Measurements from ENCODE around the gene SCFD2.
A peak's percentile ranks its signal among the peaks of the same experiment; 100 is the strongest.

The SCFD2 gene

GRCh38 chr4:53326535-53326934, 39.3 kb downstream of the SCFD2 start:
- TF ChIP-seq CTCF (IDR thresholded peaks at IDR 0.05; ENCODE audit: low read length, missing control alignments) = no peak

GRCh38 chr4:53322696-53323095, 43.2 kb downstream of the SCFD2 start:
- no peak for TF ChIP-seq CTCF (IDR thresholded peaks at IDR 0.05; ENCODE audit: low read length, missing control alignments)
- no peak overlapping the region for H3K4me3 ChIP-seq (replicated peaks; ENCODE audit: low read depth, low read length)
- DNase-seq (ENCODE audit: low read depth) = no peak

More at GRCh38 chr4:53326535-53326934, 39.3 kb downstream of the SCFD2 start:
- no peak for DNase-seq (ENCODE audit: low read depth)
- H3K4me3 ChIP-seq (replicated peaks; ENCODE audit: low read depth, low read length) = no peak overlapping the region

- H3K4me3 ChIP-seq (replicated peaks; ENCODE audit: low read depth, low read length) = peak overlapping the region; percentile 24
- no peak for DNase-seq (ENCODE audit: low read depth)
- TF ChIP-seq CTCF (IDR thresholded peaks at IDR 0.05; ENCODE audit: low read length, missing control alignments) = no peak
Measured at GRCh38 chr4:53321984-53322289, 43.9 kb downstream of the SCFD2 start.

- H3K4me3 ChIP-seq (replicated peaks; ENCODE audit: low read depth, low read length) = peak overlapping the region; percentile 24
- TF ChIP-seq CTCF (IDR thresholded peaks at IDR 0.05; ENCODE audit: low read length, missing control alignments) = no peak
- peak; percentile 83 for DNase-seq (ENCODE audit: low read depth)
Measured at GRCh38 chr4:53321151-53321983, 44.5 kb downstream of the SCFD2 start.

- no peak for DNase-seq (ENCODE audit: low read depth)
- no peak overlapping the region for H3K4me3 ChIP-seq (replicated peaks; ENCODE audit: low read depth, low read length)
- TF ChIP-seq CTCF (IDR thresholded peaks at IDR 0.05; ENCODE audit: low read length, missing control alignments) = no peak
Measured at GRCh38 chr4:53315300-53315699, 50.6 kb downstream of the SCFD2 start.

- no peak for DNase-seq (ENCODE audit: low read depth)
- TF ChIP-seq CTCF (IDR thresholded peaks at IDR 0.05; ENCODE audit: low read length, missing control alignments) = no peak
- H3K4me3 ChIP-seq (replicated peaks; ENCODE audit: low read depth, low read length) = no peak overlapping the region
Measured at GRCh38 chr4:53314252-53314651, 51.6 kb downstream of the SCFD2 start.

GRCh38 chr4:53313510-53313909, 52.4 kb downstream of the SCFD2 start:
- peak; percentile 65 for DNase-seq (ENCODE audit: low read depth)
- TF ChIP-seq CTCF (IDR thresholded peaks at IDR 0.05; ENCODE audit: low read length, missing control alignments) = peak; percentile 37
- no peak overlapping the region for H3K4me3 ChIP-seq (replicated peaks; ENCODE audit: low read depth, low read length)

All from fibroblast of pulmonary artery (primary cell).